IPS-18a (cell line): Measurements from ENCODE around the gene MAJIN.

Experiments used
- H3K27ac ChIP-seq: one replicate; pipeline ENCODE4 v1.5.1; 2013; ENCODE audit warnings: low read length
- H3K27me3 ChIP-seq: one replicate; pipeline ENCODE4 v1.6.1; 2013; ENCODE audit warnings: mild to moderate bottlenecking, low read length; ENCODE audit not compliant: control insufficient read depth, insufficient read depth
- H3K36me3 ChIP-seq: one replicate; pipeline ENCODE4 v1.6.1; 2013; ENCODE audit warnings: low read depth, low read length; ENCODE audit not compliant: control insufficient read depth
- H3K4me1 ChIP-seq: one replicate; pipeline ENCODE4 v1.6.1; 2013; ENCODE audit warnings: low read depth, low read length; ENCODE audit not compliant: control insufficient read depth
- H3K4me3 ChIP-seq: one replicate; pipeline ENCODE4 v1.5.1; 2013; ENCODE audit warnings: low read length
- H3K9ac ChIP-seq: one replicate; pipeline ENCODE4 v1.6.1; 2013; ENCODE audit warnings: mild to moderate bottlenecking, low read length, moderate library complexity
- H3K9me3 ChIP-seq: one replicate; pipeline ENCODE4 v1.6.1; 2013; ENCODE audit warnings: low read depth, low read length; ENCODE audit not compliant: control insufficient read depth

Gene MAJIN, protein sequence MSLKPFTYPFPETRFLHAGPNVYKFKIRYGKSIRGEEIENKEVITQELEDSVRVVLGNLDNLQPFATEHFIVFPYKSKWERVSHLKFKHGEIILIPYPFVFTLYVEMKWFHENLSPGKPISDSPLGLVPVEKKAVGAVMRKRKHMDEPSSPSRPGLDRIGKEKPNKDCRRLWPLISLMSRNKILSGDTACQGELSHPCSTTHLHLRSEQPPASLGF

DNA sequence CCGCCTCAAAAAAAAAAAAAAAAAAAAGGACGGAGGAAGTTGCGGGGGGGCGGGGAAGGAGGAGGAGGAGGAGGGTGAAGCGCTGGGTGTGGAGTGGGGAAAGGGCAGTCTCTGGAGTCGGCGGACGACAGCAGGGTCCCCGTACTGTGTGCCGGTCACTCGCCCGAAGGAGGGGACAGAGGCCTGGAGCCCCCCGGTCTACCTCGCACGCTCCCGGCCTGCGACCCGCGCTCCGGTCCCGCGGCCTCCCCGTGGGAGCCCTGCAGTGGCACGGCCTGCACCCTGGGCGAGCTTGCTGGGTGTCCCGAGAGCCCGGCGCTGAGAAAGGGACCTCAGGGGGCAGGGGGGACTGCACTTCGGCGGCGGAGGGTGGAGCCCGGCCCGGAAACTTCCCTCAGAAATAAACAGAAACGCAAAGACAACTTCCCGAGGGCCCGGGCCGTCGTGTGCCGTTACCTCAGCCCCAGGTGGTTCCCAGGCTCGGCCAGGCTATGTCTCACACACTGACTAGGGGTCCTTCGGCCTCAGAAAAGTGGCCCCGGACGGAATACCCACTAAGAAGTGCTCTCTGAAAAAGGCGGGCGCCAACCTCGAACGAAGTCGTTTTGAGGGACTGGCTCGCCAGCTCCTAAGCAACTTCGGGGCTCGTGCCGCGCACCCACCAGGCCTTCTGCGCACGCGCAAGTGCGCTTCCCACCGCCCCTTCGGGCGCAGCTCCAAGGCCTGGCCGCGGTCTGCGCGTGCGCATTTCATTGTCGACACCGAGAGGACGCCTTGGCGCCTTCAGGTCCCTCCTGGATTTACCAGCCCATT is at the start of gene MAJIN:
Gene MAJIN (minus strand): TSS at position 688 of the 813 bp plus-strand sequence. CDS start 12,703 bp downstream, outside the sequence.
- Histone ChIP-seq H3K27me3 (no peaks in the 10 kb centered on the region), H3K9ac (no peak within 1 kb of the TSS), H3K27ac (no peak within 1 kb of the TSS), H3K36me3 (no peaks in the 10 kb centered on the region), H3K4me3 (no peak within 1 kb of the TSS), H3K4me1 (no peaks in the 10 kb centered on the region), H3K9me3 (no peaks in the 10 kb centered on the region)

- no peaks in the 10 kb centered on the region for H3K4me1 ChIP-seq
- no peak overlapping the region for H3K27ac ChIP-seq
- H3K4me3 ChIP-seq, result no peak overlapping the region
- H3K9me3 ChIP-seq, result no peaks in the 10 kb centered on the region
- H3K9ac ChIP-seq, result no peak overlapping the region
- no peaks in the 10 kb centered on the region for H3K27me3 ChIP-seq
- peaks cover 25% of the 10 kb centered on the region for H3K36me3 ChIP-seq
Measured at GRCh38 chr11:65021509-65021908, 49.6 kb upstream of the MAJIN start.

DNA sequence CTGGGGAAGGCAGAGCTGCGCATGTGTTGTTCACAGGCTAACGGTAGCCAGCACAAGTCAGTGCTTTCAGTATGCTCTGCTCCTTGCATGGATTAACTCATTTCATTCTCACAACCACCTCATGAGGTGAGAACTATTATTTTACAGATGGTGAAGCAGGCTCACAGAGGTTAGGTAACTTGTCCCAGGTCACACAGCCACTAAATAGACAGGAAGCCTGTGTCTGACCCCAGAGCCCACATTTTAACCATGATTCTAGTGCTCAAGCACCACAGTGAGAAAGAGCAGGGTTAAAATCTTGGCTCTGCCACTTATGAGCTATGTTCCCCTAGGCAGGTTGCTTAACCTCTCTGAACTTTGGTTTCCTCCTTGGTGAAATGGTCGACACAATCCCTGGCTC is 49.1 kb upstream of the MAJIN start:
- no peaks in the 10 kb centered on the region for H3K9me3 ChIP-seq
- H3K4me3 ChIP-seq, result no peak overlapping the region
- no peaks in the 10 kb centered on the region for H3K4me1 ChIP-seq
- peaks cover 25% of the 10 kb centered on the region for H3K36me3 ChIP-seq
- no peak overlapping the region for H3K27ac ChIP-seq
- no peak overlapping the region for H3K9ac ChIP-seq
- no peaks in the 10 kb centered on the region for H3K27me3 ChIP-seq

DNA sequence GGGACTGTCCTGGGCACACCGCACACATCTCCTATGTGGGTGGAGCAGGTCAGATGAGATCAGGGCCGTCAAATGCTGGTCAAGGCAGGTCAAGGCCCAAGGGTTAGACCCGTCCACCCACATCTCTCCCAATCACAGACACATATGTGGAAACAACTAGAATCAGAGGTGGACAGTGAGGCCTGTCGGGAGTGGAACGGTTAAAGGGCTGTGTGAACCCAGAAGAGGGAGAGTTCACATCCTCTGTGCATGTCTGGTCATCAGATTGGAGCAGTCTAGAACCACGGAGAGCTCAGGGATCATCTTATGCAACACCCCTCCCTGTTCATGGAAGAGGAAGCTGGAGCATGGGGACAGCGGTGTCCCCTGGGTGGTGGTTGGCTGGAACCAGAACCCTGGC is 47.9 kb upstream of the MAJIN start:
- H3K4me1 ChIP-seq, result no peaks in the 10 kb centered on the region
- H3K9ac ChIP-seq, result no peak overlapping the region
- H3K4me3 ChIP-seq, result no peak overlapping the region
- no peak overlapping the region for H3K27ac ChIP-seq
- H3K9me3 ChIP-seq, result no peaks in the 10 kb centered on the region
- H3K36me3 ChIP-seq, result peaks cover 25% of the 10 kb centered on the region
- no peaks in the 10 kb centered on the region for H3K27me3 ChIP-seq

DNA sequence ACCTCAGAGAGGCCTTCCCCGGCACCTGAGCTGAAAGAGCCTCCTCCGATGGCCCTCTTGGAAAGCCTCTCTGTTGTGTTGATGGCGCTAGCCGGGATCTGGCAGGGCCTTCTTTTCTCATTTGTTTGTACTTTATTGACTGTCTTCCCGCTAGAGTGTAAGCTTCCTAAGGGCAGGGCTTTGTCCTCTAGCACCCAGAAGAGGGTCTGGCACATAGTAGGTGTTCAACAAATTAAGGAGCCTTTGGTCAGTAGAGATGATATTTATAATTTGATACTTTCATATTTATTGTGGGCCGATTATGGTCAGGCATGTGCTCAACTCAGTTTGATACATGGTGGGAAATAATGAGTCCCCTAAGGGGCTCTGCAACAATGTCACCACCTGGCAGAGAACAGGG is 46.0 kb upstream of the MAJIN start:
- Histone ChIP-seq H3K9me3 (no peaks in the 10 kb centered on the region), H3K4me1 (no peaks in the 10 kb centered on the region), H3K36me3 (peaks cover 25% of the 10 kb centered on the region), H3K9ac (no peak overlapping the region), H3K27ac (no peak overlapping the region), H3K27me3 (no peaks in the 10 kb centered on the region), H3K4me3 (no peak overlapping the region)

- no peaks in the 10 kb centered on the region for H3K4me1 ChIP-seq
- H3K36me3 ChIP-seq, result peaks cover 25% of the 10 kb centered on the region
- H3K4me3 ChIP-seq, result no peak overlapping the region
- no peaks in the 10 kb centered on the region for H3K9me3 ChIP-seq
- no peak overlapping the region for H3K27ac ChIP-seq
- H3K9ac ChIP-seq, result no peak overlapping the region
- H3K27me3 ChIP-seq, result no peaks in the 10 kb centered on the region
Measured at GRCh38 chr11:65016705-65017104, 44.8 kb upstream of the MAJIN start.

GRCh38 chr11:65014726-65015227 is 42.9 kb upstream of the MAJIN start:
- no peaks in the 10 kb centered on the region for H3K4me1 ChIP-seq
- peaks cover 15% of the 10 kb centered on the region for H3K36me3 ChIP-seq
- peak overlapping the region; percentile 31 for H3K27ac ChIP-seq

DNA sequence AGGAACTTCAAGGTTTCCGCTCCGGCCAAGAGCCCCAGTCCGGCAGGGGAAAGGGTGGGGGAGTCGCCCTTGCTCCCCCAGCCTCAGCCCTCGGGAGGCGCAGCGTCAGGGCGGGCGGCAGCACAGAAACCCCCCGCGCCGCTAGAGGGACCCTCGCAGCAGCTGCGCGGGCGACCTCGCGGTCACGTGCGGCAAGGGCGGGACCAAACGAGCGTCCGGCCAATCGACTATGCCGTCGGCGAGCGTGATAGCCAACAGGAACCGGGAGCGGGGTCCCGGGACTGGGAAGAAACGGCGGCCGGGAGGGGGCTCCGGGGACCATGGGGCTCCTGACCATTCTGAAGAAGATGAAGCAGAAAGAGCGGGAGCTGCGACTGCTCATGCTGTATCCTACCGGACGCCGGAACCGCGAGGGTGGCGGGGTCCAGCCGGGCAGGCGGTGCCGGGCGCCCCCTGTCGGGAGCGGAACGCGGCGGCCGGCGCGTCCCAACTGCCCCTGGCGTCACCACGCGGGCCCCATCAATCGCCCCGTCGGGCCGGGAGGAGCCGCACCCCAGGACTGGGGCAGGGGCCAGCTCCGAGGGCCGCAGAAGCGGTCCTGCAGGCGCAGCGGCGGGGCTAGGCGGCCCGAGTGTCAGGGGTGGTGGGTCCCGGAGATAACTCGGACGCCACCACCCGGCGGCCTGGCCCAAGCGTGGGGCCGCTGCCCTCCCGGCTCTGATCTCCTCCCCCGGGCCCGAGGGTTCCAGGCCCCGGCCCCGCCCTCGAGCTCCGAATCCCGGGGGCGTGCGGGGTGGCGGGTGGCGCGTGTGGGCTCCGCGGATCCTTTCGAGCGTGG is 42.2 kb upstream of the MAJIN start, which contains the start of gene ARL2:
Gene ARL2 (plus strand): TSS at position 273 of the 838 bp plus-strand sequence. CDS start 48 bp downstream, at position 321.
- peak within 1 kb of the TSS; percentile 63 for H3K4me3 ChIP-seq
- H3K4me1 ChIP-seq, result no peaks in the 10 kb centered on the region
- peaks cover 11% of the 10 kb centered on the region for H3K36me3 ChIP-seq
- H3K9ac ChIP-seq, result peak within 1 kb of the TSS; percentile 63
- no peaks in the 10 kb centered on the region for H3K27me3 ChIP-seq
- H3K9me3 ChIP-seq, result no peaks in the 10 kb centered on the region
- peak within 1 kb of the TSS; percentile 66 for H3K27ac ChIP-seq

More at GRCh38 chr11:65014726-65015227, 42.9 kb upstream of the MAJIN start:
- H3K27me3 ChIP-seq, result no peaks in the 10 kb centered on the region
- H3K9me3 ChIP-seq, result no peaks in the 10 kb centered on the region
- peak overlapping the region; percentile 63 for H3K4me3 ChIP-seq
- H3K9ac ChIP-seq, result peak overlapping the region; percentile 63

DNA sequence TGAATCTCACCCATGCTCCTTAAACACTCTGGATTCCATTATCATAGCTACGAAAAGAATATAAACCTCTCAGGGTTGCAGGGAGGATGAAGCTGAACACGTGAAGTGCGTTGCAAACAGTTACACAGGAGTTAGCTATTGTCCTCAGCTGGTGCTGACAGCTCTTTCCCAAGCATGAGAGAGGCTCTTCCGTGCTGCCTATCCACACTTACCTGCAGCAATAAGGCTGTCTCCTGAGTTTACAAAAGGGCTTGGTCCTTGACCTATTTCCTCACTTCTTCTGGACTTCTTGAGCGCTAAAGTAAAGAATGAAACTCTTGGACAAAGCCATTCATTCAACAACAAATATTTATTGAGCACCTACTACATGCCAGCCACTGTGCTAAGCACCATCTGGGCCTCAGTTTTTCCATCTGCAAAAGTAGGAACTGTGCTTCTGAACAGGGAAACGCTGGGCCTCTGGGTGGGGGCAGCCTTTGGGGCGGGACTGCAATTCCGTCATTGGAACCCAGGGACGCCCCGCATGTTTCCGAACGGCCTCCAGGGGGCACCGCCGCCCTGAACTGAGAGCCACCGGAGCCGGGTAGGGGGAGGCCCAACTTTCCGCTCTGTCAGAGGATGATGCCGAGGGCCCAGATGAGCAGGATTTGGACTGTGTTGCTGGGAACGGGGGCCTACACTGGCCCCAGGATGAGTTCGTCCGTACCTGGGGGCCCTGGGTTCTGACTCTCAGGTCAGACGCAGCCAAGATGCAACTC is 41.4 kb upstream of the MAJIN start:
- peak overlapping the region; percentile 63 for H3K9ac ChIP-seq
- H3K9me3 ChIP-seq, result no peaks in the 10 kb centered on the region
- no peaks in the 10 kb centered on the region for H3K4me1 ChIP-seq
- peak overlapping the region; percentile 63 for H3K4me3 ChIP-seq
- H3K27ac ChIP-seq, result peak overlapping the region; percentile 66
- H3K27me3 ChIP-seq, result no peaks in the 10 kb centered on the region
- H3K36me3 ChIP-seq, result peaks cover 6% of the 10 kb centered on the region

DNA sequence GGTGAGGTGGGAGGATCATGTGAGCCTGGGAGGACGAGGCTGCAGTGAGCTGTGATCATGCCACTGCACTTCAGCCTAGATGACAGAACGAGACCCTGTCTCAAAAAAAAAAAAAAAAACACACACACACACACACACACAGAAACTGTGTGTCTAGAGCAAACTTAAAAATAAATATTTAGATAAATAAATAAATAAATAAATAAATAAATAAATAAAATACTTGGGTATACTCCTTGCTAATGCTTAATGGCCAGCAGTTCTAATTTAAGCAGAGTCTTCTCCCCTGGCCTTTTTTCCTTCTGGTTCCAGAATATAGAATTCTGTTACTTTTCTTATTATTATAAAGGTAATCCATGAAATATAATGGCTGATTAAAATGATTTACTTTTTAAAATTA is 37.0 kb upstream of the MAJIN start:
- no peaks in the 10 kb centered on the region for H3K27me3 ChIP-seq
- H3K27ac ChIP-seq, result no peak overlapping the region
- H3K4me3 ChIP-seq, result no peak overlapping the region
- H3K36me3 ChIP-seq, result no peaks in the 10 kb centered on the region
- H3K4me1 ChIP-seq, result no peaks in the 10 kb centered on the region
- no peak overlapping the region for H3K9ac ChIP-seq
- no peaks in the 10 kb centered on the region for H3K9me3 ChIP-seq
